Measurements from ENCODE around the gene MTHFD2. TPM values are rescaled to one million over a fixed set of nuclear protein-coding genes. Genes with fewer than 3 reads are reported as not detected.

The MTHFD2 gene
- total RNA-seq, 3 donors from 2014 or later (not counting 1 experiment from before 2014, with no cell fraction given), result 28.7 to 41.1 (median 40.5) TPM

DNA sequence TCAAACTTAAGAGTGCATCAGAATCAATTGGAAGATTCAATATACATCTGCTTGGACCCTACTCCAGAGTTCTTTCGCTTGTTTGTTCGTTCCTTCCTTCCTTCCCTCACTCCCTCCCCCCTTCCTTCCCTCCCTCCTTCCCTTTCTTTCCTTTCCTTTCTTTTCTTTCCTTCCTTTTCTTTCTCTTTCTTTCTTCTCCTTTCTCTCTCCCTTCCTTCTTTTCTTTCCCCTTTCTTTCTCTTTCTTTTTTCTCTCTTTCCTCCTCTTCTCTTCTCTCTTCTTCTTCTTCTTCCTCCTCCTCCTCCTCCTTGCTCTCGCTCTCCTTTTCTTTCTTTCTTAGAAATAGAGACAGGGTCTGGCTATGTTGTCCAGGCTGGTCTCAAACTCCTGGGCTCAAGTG lies 45.9 kb downstream of the MTHFD2 start:
- H3K27ac Mint-ChIP-seq, result no peak overlapping the region
- no peak for DNase-seq
- no peaks in the 10 kb centered on the region for H3K36me3 Mint-ChIP-seq
- Histone ChIP-seq H3K36me3 (ENCODE audit: control insufficient read depth, insufficient read depth, low read length) (no peaks in the 10 kb centered on the region), H3K27me3 (ENCODE audit: control insufficient read depth, insufficient read depth, low read length) (no peaks in the 10 kb centered on the region), H3K27ac (ENCODE audit: low read length) (no peak overlapping the region), H3K9me3 (ENCODE audit: control insufficient read depth, insufficient read depth, low read length) (no peaks in the 10 kb centered on the region), H3K4me3 (ENCODE audit: low read length) (no peak overlapping the region), H3K4me1 (ENCODE audit: control insufficient read depth, insufficient read depth, low read length) (no peaks in the 10 kb centered on the region)
- no peaks in the 10 kb centered on the region for H3K27me3 Mint-ChIP-seq (ENCODE audit: low read depth in 2 of 2)
- no peak overlapping the region for H3K4me3 Mint-ChIP-seq
- ATAC-seq, result no peak
- TF ChIP-seq, protein P1, sequence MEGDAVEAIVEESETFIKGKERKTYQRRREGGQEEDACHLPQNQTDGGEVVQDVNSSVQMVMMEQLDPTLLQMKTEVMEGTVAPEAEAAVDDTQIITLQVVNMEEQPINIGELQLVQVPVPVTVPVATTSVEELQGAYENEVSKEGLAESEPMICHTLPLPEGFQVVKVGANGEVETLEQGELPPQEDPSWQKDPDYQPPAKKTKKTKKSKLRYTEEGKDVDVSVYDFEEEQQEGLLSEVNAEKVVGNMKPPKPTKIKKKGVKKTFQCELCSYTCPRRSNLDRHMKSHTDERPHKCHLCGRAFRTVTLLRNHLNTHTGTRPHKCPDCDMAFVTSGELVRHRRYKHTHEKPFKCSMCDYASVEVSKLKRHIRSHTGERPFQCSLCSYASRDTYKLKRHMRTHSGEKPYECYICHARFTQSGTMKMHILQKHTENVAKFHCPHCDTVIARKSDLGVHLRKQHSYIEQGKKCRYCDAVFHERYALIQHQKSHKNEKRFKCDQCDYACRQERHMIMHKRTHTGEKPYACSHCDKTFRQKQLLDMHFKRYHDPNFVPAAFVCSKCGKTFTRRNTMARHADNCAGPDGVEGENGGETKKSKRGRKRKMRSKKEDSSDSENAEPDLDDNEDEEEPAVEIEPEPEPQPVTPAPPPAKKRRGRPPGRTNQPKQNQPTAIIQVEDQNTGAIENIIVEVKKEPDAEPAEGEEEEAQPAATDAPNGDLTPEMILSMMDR (IDR thresholded peaks at IDR 0.05), result no peak
- no peaks in the 10 kb centered on the region for H3K4me1 Mint-ChIP-seq
- H3K9me3 Mint-ChIP-seq, result no peaks in the 10 kb centered on the region
- WGBS (ENCODE audit: insufficient coverage), result 91% methylated on average over 3 of the region's 3 CpGs
- intact Hi-C loops (cut with micrococcal nuclease), result no loop called here

DNA sequence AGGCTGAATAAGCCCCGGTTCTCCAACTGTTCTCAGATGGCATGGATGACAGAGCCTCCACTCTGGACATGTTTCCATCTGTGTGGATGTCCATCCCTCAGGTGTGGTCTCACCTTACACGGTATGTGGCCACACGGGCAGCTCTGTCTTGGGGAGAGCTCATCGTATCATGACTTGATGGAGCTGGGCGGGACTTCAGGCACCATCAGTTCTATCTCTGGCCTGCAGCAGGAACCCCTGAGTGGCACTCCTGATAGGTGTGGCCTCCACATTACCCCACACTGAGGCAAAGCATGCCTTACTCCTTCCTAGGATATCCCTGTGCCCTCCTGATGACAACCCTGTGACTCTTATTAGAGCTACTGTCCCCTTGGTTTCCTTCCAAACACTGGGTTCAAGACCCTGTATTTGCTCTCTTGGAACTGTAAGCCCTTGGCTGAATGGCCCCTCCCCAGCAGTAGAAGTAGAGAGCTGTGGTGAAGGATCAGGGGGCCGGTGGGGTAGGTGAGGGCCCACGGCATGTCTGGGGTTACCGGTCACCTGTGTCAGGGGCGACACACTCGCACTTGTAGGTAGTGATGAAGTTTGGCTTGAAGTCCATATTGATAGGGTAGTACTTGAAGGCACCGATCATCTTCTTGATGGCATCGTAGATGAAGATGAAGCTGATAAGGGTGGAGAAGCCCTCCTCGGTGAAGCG lies 48.2 kb downstream of the MTHFD2 start:
- ATAC-seq, result no peak
- H3K4me3 Mint-ChIP-seq, result no peak overlapping the region
- no peaks in the 10 kb centered on the region for H3K27me3 ChIP-seq (ENCODE audit: control insufficient read depth, insufficient read depth, low read length)
- no peak overlapping the region for H3K27ac Mint-ChIP-seq
- peaks cover 0 to 3% of the 10 kb centered on the region in 2 donors for H3K4me1 Mint-ChIP-seq
- peaks cover 5% of the 10 kb centered on the region for H3K4me1 ChIP-seq (ENCODE audit: control insufficient read depth, insufficient read depth, low read length)
- H3K36me3 ChIP-seq (ENCODE audit: control insufficient read depth, insufficient read depth, low read length), result no peaks in the 10 kb centered on the region
- H3K36me3 Mint-ChIP-seq, result no peaks in the 10 kb centered on the region
- TF ChIP-seq, protein P1 (IDR thresholded peaks at IDR 0.05), result no peak
- 89% methylated on average over 14 of the region's 14 CpGs for WGBS (ENCODE audit: insufficient coverage)
- intact Hi-C loops (cut with micrococcal nuclease), result no loop called here
- no peak overlapping the region for H3K27ac ChIP-seq (ENCODE audit: low read length)
- no peak overlapping the region for H3K4me3 ChIP-seq (ENCODE audit: low read length)
- no peaks in the 10 kb centered on the region for H3K9me3 Mint-ChIP-seq
- no peaks in the 10 kb centered on the region for H3K9me3 ChIP-seq (ENCODE audit: control insufficient read depth, insufficient read depth, low read length)
- H3K27me3 Mint-ChIP-seq (ENCODE audit: low read depth in 2 of 2), result no peaks in the 10 kb centered on the region
- DNase-seq, result no peak

DNA sequence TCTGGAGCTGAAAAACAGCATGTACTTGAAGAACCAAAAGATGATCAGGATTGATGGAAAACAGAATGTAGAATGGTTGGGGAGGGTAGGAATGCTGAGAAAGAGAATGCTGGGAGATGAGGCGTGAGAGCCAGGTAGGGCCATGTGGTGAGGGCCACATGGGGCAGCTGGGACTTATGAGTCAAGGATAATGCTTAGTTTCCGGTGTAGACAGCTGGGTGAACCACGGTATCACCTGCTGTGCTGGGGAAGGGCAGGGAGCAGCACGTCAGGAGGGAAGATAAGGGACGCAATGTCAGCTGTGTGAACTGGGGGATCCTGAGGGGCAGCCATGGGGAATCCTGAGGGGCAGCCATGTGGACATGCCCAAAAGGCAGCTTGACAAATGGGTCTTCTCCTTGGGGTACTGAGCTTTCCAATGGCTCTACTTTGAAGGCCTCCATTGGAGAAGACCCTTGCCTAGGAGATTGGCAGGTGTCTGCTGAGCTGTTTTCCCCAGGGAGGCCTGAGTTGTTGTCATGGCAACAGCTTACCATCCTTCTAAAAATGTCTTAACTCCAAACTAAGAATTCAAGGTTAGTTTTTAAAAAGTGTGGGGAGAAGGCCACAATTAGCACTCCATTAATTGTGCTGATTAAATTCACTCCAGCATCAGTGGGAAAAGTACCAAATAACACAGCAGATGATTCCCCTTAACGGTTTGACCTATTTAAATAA lies 51.1 kb downstream of the MTHFD2 start:
- intact Hi-C loops (cut with micrococcal nuclease), result loop anchor here (1.0 to 2.0 kb wide), 3 partner anchors 86 to 283 kb away; no protein-coding TSS in a partner anchor
- TF ChIP-seq, protein P1 (IDR thresholded peaks at IDR 0.05), result no peak
- Mint-ChIP-seq H3K27me3 (ENCODE audit: low read depth in 2 of 2) (no peaks in the 10 kb centered on the region), H3K4me3 (no peak overlapping the region), H3K36me3 (no peaks in the 10 kb centered on the region), H3K4me1 (peaks cover 0 to 3% of the 10 kb centered on the region in 2 donors), H3K27ac (no peak overlapping the region), H3K9me3 (no peaks in the 10 kb centered on the region)
- ATAC-seq (no peak), DNase-seq (no peak)
- no peaks in the 10 kb centered on the region for H3K9me3 ChIP-seq (ENCODE audit: control insufficient read depth, insufficient read depth, low read length)
- H3K27ac ChIP-seq (ENCODE audit: low read length), result no peak overlapping the region
- 82% methylated on average over 5 of the region's 6 CpGs for WGBS (ENCODE audit: insufficient coverage)
- H3K4me3 ChIP-seq (ENCODE audit: low read length), result no peak overlapping the region
- no peaks in the 10 kb centered on the region for H3K27me3 ChIP-seq (ENCODE audit: control insufficient read depth, insufficient read depth, low read length)
- H3K36me3 ChIP-seq (ENCODE audit: control insufficient read depth, insufficient read depth, low read length), result no peaks in the 10 kb centered on the region
- peaks cover 5% of the 10 kb centered on the region for H3K4me1 ChIP-seq (ENCODE audit: control insufficient read depth, insufficient read depth, low read length)

All from natural killer cell (primary cell).